Measurements from ENCODE around the gene CCDC142. TPM values are rescaled to one million over a fixed set of nuclear protein-coding genes. Genes with fewer than 3 reads are reported as not detected.

CCDC142 gene
- total RNA-seq, 1 experiment from 2014 or later = 13.2 TPM

Other genes starting within 250 kb of the CCDC142 start
- gene SLC4A5, start 139.6 kb downstream of the CCDC142 start, total RNA-seq (2022; extraction: Qiagen RNA extraction) = 0.15 to 0.34 TPM (median 0.28 TPM) in 5 replicates
- gene DCTN1, start 102.7 kb downstream of the CCDC142 start, total RNA-seq (2022; extraction: Qiagen RNA extraction) = 108 to 168 TPM (median 160 TPM) in 5 replicates
- 3.3 to 3.7 TPM (median 3.6 TPM) in 5 replicates for gene C2orf81, start 61.4 kb downstream of the CCDC142 start, total RNA-seq (2022; extraction: Qiagen RNA extraction)
- gene WDR54, start 61.3 kb downstream of the CCDC142 start, total RNA-seq (2022; extraction: Qiagen RNA extraction) = 75.2 to 80.4 TPM (median 77.7 TPM) in 5 replicates
- gene RTKN, start 41.1 kb downstream of the CCDC142 start, total RNA-seq (2022; extraction: Qiagen RNA extraction) = 14.2 to 25.4 TPM (median 23.2 TPM) in 5 replicates
- 42.3 to 51.4 TPM (median 47.4 TPM) in 5 replicates for gene INO80B, start 27.9 kb downstream of the CCDC142 start, total RNA-seq (2022; extraction: Qiagen RNA extraction)
- gene WBP1, start 24.6 kb downstream of the CCDC142 start, total RNA-seq (2022; extraction: Qiagen RNA extraction) = 44.4 to 86.4 TPM (median 77.7 TPM) in 5 replicates
- gene MOGS, start 17.6 kb downstream of the CCDC142 start, total RNA-seq (2022; extraction: Qiagen RNA extraction) = 37.2 to 52.8 TPM (median 51.3 TPM) in 5 replicates
- 108 to 154 TPM (median 133 TPM) in 5 replicates for gene MRPL53, start 10.3 kb downstream of the CCDC142 start, total RNA-seq (2022; extraction: Qiagen RNA extraction)
- 10.6 to 16.6 TPM (median 15.0 TPM) in 5 replicates for gene TTC31, start 83 bp upstream of the CCDC142 start, total RNA-seq (2022; extraction: Qiagen RNA extraction)
- gene LBX2, start 16.6 kb upstream of the CCDC142 start, total RNA-seq (2022; extraction: Qiagen RNA extraction) = 2.7 to 3.7 TPM (median 3.0 TPM) in 5 replicates
- 29.3 to 38.9 TPM (median 31.6 TPM) in 5 replicates for gene PCGF1, start 24.7 kb upstream of the CCDC142 start, total RNA-seq (2022; extraction: Qiagen RNA extraction)
- 0.17 to 0.31 TPM (median 0.21 TPM) in 5 replicates for gene TLX2, start 31.5 kb upstream of the CCDC142 start, total RNA-seq (2022; extraction: Qiagen RNA extraction)
- gene DQX1, start 43.2 kb upstream of the CCDC142 start, total RNA-seq (2022; extraction: Qiagen RNA extraction) = 0.07 to 0.15 TPM (median 0.08 TPM) in 3 of 5 replicates, not detected in the others
- 176 to 254 TPM (median 231 TPM) in 5 replicates for gene AUP1, start 46.7 kb upstream of the CCDC142 start, total RNA-seq (2022; extraction: Qiagen RNA extraction)
- gene HTRA2, start 46.9 kb upstream of the CCDC142 start, total RNA-seq (2022; extraction: Qiagen RNA extraction) = 31.4 to 39.0 TPM (median 38.8 TPM) in 5 replicates
- gene LOXL3, start 70.9 kb upstream of the CCDC142 start, total RNA-seq (2022; extraction: Qiagen RNA extraction) = 0.22 to 0.58 TPM (median 0.35 TPM) in 5 replicates
- 3.5 to 5.2 TPM (median 4.4 TPM) in 5 replicates for gene DOK1, start 71.7 kb upstream of the CCDC142 start, total RNA-seq (2022; extraction: Qiagen RNA extraction)
- not detected in 5 replicates for gene M1AP, start 165.3 kb upstream of the CCDC142 start, total RNA-seq (2022; extraction: Qiagen RNA extraction)
- 8.4 to 13.4 TPM (median 11.8 TPM) in 5 replicates for gene SEMA4F, start 171.2 kb upstream of the CCDC142 start, total RNA-seq (2022; extraction: Qiagen RNA extraction)